Measurements from ENCODE around the gene ANKFN1.

DNA sequence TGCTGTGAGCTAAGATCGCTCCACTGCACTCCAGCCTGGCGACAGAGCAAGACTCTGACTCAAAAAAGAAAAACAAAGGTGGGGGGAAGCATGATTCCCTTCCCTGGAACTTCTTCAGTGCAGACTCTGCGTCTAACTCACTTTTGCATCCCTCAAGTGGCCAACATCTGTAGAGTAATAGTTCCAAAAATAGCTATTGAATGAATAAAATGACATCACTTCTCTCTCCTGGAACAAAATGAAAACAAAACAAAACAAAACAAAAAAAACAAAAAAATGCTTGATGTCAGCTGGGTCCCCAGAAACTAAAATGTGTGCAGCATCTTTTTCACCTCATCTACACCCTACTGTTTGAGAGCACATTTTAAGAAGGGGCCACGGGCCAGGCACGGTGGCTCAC, 242.5 kb downstream of the ANKFN1 start:
- TF ChIP-seq CTCF (IDR thresholded peaks at IDR 0.05 in 4 of 5, conservative IDR thresholded peaks at IDR 0.05 in 1 of 5) (no peak), POLR2A (IDR thresholded peaks at IDR 0.05) (no peak)
